ENCODE measurements around the gene SLC66A2. TPM values are rescaled to one million over a fixed set of nuclear protein-coding genes. Genes with fewer than 3 reads are reported as not detected.

SLC66A2 gene
- polyA plus RNA-seq, 1 donor = 16.2 TPM

DNA sequence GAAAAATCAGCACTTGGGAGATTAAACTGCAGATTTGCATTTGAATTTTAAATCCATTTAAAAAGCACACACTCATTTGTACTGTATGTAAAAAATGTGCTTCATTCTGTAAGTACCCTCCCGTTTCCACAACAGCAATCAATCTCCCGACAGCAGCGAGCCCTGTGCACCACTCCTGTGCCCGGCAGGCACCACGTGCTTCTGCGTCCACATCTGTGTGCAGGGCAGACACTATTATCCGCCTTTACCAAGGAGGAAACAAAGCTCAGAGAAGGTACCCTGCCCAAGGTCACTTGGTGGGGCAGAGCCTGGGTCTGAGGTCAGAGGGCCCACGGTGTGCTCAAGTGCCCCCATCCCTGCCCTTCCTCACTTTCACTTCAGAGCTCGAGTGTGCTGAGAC, 20.5 kb upstream of the SLC66A2 start:
- WGBS (ENCODE audit: insufficient coverage, low lambda C conversion rate) = no CpG with 5 or more reads among the region's 9 CpGs
- no peaks in the 10 kb centered on the region for H3K27me3 ChIP-seq (ENCODE audit: control insufficient read depth, insufficient read depth, low read length)
- peaks cover 68% of the 10 kb centered on the region for H3K36me3 ChIP-seq (ENCODE audit: control insufficient read depth, insufficient read depth, low read length)
- H3K27ac ChIP-seq (ENCODE audit: low read length) = no peak overlapping the region
- DNase-seq = no peak
- no peaks in the 10 kb centered on the region for H3K4me1 ChIP-seq (ENCODE audit: control insufficient read depth, insufficient read depth, low read length)
- no peaks in the 10 kb centered on the region for H3K9me3 ChIP-seq (ENCODE audit: control insufficient read depth, low read depth, low read length)
- H3K4me3 ChIP-seq (ENCODE audit: low read length) = no peak overlapping the region

DNA sequence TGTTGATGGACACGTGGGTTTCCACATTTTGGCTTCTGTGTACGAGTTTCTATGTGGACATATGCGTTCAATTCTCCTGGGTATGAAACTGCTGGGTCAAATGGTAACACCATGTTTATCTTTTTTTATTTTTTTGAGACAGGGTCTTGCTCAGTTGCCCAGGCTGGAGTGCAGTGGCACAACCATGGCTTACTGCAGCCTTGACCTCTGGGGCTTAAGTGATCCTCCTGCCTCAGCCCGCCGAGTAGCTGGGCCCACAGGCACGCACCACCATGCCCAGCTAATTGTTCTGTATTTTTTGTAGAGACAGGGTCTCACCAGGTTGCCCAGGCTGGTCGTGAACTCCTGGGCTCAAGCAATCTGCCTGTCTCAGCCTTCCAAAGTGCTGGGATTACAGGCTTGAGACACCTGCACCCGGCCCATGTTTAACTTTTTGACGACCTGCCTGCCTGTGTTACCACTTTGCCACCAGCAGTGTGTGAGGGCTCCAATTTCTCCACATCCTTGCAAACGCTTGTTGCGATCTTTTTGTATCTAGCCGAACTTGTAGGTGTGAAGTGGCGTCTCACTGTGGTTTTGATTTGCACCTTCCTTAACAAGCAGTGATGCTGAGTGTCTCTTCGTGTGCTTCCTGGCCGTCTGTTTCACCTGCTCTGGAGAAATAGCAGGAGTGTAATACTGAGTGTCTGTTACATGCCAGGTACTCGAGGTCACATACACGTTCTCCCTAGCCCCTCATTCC, 19.9 kb upstream of the SLC66A2 start:
- H3K9me3 ChIP-seq (ENCODE audit: control insufficient read depth, low read depth, low read length) = no peaks in the 10 kb centered on the region
- H3K27ac ChIP-seq (ENCODE audit: low read length) = no peak overlapping the region
- H3K27me3 ChIP-seq (ENCODE audit: control insufficient read depth, insufficient read depth, low read length) = no peaks in the 10 kb centered on the region
- DNase-seq = no peak
- WGBS (ENCODE audit: insufficient coverage, low lambda C conversion rate) = 100% methylated on average over 1 of the region's 17 CpGs
- H3K4me1 ChIP-seq (ENCODE audit: control insufficient read depth, insufficient read depth, low read length) = peaks cover 1% of the 10 kb centered on the region
- peaks cover 66% of the 10 kb centered on the region for H3K36me3 ChIP-seq (ENCODE audit: control insufficient read depth, insufficient read depth, low read length)
- H3K4me3 ChIP-seq (ENCODE audit: low read length) = no peak overlapping the region

DNA sequence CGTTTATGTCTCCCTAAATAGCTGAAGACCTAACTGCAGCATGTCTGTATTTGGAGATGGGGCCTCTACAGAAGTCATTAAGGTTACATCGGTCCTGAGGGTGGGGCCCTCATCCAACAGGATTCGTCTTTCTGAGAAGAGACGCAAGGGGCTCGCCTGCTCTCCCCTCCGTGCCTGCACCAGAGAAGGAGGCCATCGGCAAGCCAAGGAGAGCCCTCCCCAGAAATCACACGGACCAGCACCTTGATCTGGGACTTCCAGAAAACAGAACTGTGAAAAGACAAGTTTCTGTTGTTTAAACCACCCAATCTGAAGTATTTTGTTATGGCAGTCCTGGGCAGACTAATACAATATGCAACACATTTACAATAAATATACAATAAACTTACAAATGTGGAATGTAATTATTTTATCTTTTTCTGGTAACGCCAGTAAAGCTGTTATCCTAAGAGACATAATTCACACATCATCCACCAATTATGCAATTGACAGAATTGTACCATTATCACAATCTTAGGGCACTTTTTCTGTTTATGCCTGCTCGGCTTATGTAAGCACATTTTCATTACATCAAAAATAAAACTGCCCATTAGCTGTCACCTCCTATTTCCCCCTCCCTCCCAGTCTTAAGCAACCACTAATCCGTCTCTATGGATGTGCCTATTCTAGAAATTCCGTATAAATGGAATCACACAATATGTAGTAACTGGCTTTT, 19.1 kb upstream of the SLC66A2 start:
- Histone ChIP-seq H3K36me3 (ENCODE audit: control insufficient read depth, insufficient read depth, low read length) (peaks cover 60% of the 10 kb centered on the region), H3K4me3 (ENCODE audit: low read length) (no peak overlapping the region)
- 100% methylated on average over 1 of the region's 12 CpGs for WGBS (ENCODE audit: insufficient coverage, low lambda C conversion rate)

DNA sequence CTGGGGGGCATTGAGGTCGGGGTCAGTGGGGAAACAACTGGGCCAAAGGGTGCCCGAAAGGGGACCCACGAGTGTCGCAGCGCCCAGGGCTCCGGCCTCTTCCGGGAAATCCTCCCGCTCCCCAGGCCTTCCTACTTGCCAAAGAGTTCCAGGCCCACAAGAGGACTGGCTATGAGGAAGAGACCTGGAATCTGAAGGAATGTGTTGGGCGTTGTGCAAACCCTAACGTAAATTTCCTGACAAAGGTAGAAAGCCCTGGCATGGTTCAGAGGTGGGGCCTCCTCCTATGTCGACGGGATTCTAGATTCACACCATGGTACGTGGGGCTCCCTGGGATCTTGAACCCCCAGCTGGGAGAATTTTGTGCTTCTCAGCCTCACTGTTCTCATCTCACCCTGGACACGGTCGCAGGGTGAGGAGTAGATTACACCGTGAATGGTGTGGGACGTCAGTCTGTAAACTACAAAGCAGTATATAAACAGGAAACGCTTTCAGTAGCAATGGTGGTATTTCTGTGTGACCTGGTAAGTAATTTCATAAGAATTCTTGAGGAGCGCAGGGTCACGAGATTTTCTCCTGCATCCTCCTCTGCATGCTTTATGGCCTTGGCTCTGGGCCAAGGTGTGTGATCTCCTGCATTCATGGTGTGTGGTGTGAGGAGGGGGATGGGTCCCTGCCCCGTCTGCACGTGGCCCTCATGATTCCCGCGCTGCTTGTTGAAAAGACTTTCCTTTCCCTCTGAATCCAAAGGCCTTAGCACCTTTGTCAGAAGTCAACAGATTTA, 13.9 kb upstream of the SLC66A2 start:
- no CpG with 5 or more reads among the region's 24 CpGs for WGBS (ENCODE audit: insufficient coverage, low lambda C conversion rate)
- peak; percentile 94 to 95 for DNase-seq
- Histone ChIP-seq H3K4me3 (ENCODE audit: low read length) (peak overlapping the region; percentile 84), H3K27ac (ENCODE audit: low read length) (peak overlapping the region; percentile 94), H3K4me1 (ENCODE audit: control insufficient read depth, insufficient read depth, low read length) (peaks cover 14% of the 10 kb centered on the region), H3K36me3 (ENCODE audit: control insufficient read depth, insufficient read depth, low read length) (peaks cover 20% of the 10 kb centered on the region), H3K27me3 (ENCODE audit: control insufficient read depth, insufficient read depth, low read length) (peaks cover 7% of the 10 kb centered on the region), H3K9me3 (ENCODE audit: control insufficient read depth, low read depth, low read length) (no peaks in the 10 kb centered on the region)

More for the DNA sequence above, 19.1 kb upstream of the SLC66A2 start:
- H3K9me3 ChIP-seq (ENCODE audit: control insufficient read depth, low read depth, low read length) = no peaks in the 10 kb centered on the region
- no peaks in the 10 kb centered on the region for H3K27me3 ChIP-seq (ENCODE audit: control insufficient read depth, insufficient read depth, low read length)
- no peak overlapping the region for H3K27ac ChIP-seq (ENCODE audit: low read length)
- no peak for DNase-seq
- peaks cover 4% of the 10 kb centered on the region for H3K4me1 ChIP-seq (ENCODE audit: control insufficient read depth, insufficient read depth, low read length)

DNA sequence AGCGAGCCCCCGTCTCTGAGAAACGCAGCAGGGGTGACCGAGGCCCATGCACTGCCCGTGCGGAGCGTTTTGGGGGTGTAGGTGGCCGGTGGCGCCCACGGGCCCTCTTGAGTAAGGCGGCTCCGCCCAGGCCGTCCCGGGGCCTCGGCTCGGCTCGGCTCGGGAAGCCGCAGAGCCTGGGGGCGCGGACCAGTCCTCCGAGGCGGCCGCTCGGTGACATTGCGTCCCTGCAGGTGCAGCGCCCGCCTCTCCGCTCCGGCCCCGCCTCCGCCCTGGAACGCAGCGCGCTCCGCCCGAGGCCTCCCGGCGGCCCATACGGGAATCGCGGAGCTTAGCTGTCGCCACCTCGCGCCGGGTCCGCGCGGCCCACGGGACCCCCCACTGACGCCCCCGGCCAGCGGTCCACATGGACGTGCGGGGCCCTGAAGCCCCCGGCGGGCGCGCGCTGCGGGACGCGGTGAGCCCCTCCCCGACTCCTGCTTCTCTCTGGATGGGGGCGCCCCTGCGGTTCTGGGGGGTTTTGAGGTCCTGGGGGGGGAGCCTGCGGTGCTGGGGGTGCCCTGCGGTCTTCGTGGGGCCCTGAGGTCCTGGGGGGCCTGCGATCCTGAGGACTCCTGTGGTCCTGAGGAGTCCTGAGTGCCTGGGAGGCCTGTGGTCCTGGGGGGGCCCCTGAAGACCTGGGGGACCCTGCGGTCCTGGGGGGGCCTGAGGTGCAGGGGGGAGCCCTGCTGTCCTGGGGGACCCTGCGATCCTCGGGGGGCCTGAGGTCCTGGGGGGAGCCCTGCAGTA, 13.1 kb upstream of the SLC66A2 start, which contains the start of gene HSBP1L1:
Gene HSBP1L1 (plus strand): TSS at position 314 of the 789 bp plus-strand sequence. CDS start 93 bp downstream, at position 407.
- H3K27me3 ChIP-seq (ENCODE audit: control insufficient read depth, insufficient read depth, low read length) = peaks cover 7% of the 10 kb centered on the region
- peak within 1 kb of the TSS; percentile 84 for H3K4me3 ChIP-seq (ENCODE audit: low read length)
- no CpG with 5 or more reads among the region's 73 CpGs for WGBS (ENCODE audit: insufficient coverage, low lambda C conversion rate)
- H3K36me3 ChIP-seq (ENCODE audit: control insufficient read depth, insufficient read depth, low read length) = peaks cover 16% of the 10 kb centered on the region
- DNase-seq = peak; percentile 68 to 87
- peaks cover 18% of the 10 kb centered on the region for H3K4me1 ChIP-seq (ENCODE audit: control insufficient read depth, insufficient read depth, low read length)
- H3K27ac ChIP-seq (ENCODE audit: low read length) = peak within 1 kb of the TSS; percentile 94
- no peaks in the 10 kb centered on the region for H3K9me3 ChIP-seq (ENCODE audit: control insufficient read depth, low read depth, low read length)

DNA sequence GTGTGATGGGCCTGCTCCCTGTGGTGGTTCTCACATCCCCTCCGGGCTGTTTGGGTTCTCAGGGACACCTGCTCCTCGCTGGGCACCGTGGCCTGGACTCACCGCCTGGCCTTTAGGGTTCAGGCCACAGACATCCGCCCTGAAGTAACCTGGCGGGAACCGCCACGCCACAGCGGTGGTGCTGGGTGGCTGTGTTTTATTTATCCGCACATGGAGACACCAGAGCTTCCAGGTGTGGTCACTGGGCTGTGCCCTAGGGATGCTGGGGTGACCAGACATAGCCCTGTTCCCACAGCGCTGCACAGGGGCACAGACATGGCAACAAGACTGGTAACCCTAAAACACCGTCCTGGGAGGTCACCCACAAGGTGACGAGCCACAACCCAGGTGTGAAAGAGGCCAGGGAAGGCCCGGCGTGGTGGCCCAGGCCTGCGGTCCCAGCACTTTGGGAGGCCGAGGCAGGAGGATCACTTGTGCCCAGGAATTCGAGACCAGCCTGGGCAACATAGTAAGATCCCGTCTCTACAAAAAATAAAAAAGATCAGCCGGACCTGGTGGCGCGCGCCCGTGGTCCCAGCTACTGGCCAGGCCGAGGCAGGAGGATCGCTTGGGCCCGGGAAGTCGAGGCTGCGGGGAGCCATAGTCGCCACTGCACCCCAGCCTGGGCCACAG, 12.3 kb upstream of the SLC66A2 start:
- Histone ChIP-seq H3K4me3 (ENCODE audit: low read length) (peak overlapping the region; percentile 84), H3K9me3 (ENCODE audit: control insufficient read depth, low read depth, low read length) (no peaks in the 10 kb centered on the region), H3K27ac (ENCODE audit: low read length) (peak overlapping the region; percentile 94), H3K36me3 (ENCODE audit: control insufficient read depth, insufficient read depth, low read length) (peaks cover 16% of the 10 kb centered on the region), H3K4me1 (ENCODE audit: control insufficient read depth, insufficient read depth, low read length) (peaks cover 18% of the 10 kb centered on the region), H3K27me3 (ENCODE audit: control insufficient read depth, insufficient read depth, low read length) (peaks cover 7% of the 10 kb centered on the region)
- no CpG with 5 or more reads among the region's 30 CpGs for WGBS (ENCODE audit: insufficient coverage, low lambda C conversion rate)
- no peak for DNase-seq

DNA sequence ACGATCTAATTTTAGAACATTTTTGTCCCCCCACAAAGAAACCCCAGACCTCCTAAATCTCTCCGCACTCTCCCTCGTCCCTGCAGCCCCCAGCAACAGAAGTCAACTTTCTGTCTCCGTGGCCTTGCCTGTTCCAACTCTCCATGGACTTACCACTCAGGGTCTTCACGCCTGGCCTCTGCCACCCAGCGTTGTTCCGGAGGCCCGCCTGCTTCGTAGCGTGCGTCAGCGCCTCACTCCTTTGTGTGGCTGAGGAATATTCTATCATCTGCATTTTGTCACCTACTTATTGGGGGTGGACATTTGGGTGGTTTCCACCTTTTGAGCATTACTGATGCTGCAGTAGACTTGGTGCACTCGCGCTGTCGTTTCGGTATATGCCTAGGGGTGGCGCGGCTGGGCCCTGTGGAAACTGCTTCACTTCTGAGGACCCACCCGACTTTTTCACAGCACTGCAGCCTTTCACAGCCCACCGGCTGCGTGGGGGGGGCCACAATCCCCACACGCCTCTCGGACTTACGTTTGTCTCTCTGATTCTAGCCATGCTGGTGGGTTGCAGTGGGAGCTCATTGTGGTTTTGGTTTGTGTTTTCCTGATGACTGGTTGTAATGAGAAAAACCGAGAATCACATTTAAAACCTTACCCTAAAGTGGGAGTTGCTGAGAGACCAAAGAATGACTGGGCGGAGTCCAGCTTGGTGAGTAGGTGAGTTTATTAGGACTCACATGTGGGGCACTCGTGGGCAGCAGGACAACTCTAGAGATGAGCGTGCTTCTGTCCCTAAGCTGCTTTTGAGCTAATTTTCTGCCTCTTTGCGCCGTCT, 11.6 kb upstream of the SLC66A2 start:
- H3K9me3 ChIP-seq (ENCODE audit: control insufficient read depth, low read depth, low read length) = no peaks in the 10 kb centered on the region
- DNase-seq = no peak
- peaks cover 7% of the 10 kb centered on the region for H3K27me3 ChIP-seq (ENCODE audit: control insufficient read depth, insufficient read depth, low read length)
- 92% methylated on average over 2 of the region's 30 CpGs for WGBS (ENCODE audit: insufficient coverage, low lambda C conversion rate)
- peaks cover 18% of the 10 kb centered on the region for H3K4me1 ChIP-seq (ENCODE audit: control insufficient read depth, insufficient read depth, low read length)
- no peak overlapping the region for H3K27ac ChIP-seq (ENCODE audit: low read length)
- peaks cover 9% of the 10 kb centered on the region for H3K36me3 ChIP-seq (ENCODE audit: control insufficient read depth, insufficient read depth, low read length)
- no peak overlapping the region for H3K4me3 ChIP-seq (ENCODE audit: low read length)

DNA sequence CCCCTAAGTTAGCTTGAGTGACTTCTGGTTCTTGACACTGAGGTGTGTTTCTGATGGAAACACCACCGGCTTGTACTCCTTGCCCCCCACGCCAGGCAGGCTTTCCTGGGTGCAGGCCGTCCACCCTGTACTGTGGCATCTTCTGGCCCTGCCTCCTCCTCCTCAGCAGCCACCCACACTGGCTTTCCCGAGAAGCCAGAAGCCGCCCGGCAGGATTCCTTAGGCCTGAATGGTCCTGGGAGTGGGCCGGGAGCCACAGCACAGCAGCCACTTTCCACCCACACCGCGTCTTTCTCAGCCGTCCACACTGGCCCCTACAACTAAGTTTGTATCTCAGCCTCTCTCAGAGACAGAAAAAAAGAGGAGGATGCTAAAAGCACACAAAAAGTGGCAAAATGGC, 10.9 kb upstream of the SLC66A2 start:
- peaks cover 7% of the 10 kb centered on the region for H3K27me3 ChIP-seq (ENCODE audit: control insufficient read depth, insufficient read depth, low read length)
- H3K4me3 ChIP-seq (ENCODE audit: low read length) = no peak overlapping the region
- H3K4me1 ChIP-seq (ENCODE audit: control insufficient read depth, insufficient read depth, low read length) = peaks cover 18% of the 10 kb centered on the region
- no peak for DNase-seq
- H3K36me3 ChIP-seq (ENCODE audit: control insufficient read depth, insufficient read depth, low read length) = peaks cover 2% of the 10 kb centered on the region
- no CpG with 5 or more reads among the region's 10 CpGs for WGBS (ENCODE audit: insufficient coverage, low lambda C conversion rate)
- no peak overlapping the region for H3K27ac ChIP-seq (ENCODE audit: low read length)
- no peaks in the 10 kb centered on the region for H3K9me3 ChIP-seq (ENCODE audit: control insufficient read depth, low read depth, low read length)

Data from large intestine (tissue), 3 donors.